ACHN (cell line): Measurements from ENCODE around the gene TEAD1.
A peak's percentile ranks its signal among the peaks of the same experiment; 100 is the strongest.

Experiments
- DNase-seq: peaks from one replicate; pipeline ENCODE4 v3.0.0-alpha.2; 2015
- in situ Hi-C: cut with HindIII; loops from 2 replicates; pipeline ENCODE4 v1.10.0; 2017; ENCODE audit warnings: low sequenced_read_pairs, low pct_ligation_motif_present, low pct_unique_long_range_greater_than_20kb

The TEAD1 gene

DNA sequence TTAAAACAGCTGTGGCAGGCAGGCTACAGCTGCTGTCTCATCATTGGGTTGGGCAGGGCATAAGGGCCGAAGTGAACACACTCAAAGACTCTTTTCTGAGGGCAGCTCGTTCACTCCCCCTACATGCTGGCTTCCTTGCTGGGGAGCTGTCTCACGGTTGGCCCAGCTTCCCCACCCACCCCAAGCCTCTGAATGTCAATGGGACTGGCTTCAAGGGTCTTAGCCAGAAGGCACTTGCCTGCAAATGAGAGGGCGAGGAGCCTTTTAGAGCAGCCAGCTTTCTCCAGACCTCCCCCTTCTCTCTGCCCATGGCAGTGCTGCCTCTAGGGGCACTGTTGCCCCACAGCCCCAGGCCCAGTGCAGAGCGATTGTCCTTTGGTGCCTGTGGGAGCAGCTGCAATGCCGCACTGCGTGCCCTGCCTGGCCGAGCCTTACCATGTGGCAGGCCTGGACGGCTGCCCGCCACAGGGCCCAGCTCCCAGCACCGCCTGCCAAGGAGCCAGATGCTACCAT is 240.2 kb downstream of the TEAD1 start:
- in situ Hi-C loops, result no loop called here

DNA sequence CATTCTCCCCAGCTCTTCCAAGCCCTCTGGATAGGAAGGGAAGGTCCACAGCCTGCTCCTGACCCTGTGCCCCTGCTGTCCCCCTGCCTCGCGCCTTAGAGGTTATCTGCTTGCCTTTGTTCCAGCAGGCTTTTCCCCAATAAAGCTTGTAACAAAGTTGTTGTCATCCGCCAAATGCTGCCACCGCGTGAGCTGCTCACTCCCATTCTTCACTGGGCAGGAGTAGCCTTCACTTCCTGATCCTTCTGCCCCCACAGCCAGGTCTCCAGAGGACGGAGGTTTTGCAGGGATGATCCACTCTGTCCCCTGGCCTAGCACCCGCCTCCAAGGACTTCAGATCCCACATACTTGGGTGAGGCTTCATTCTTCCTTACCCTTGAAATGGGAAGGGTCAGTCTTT is 240.9 kb downstream of the TEAD1 start:
- in situ Hi-C loops, result no loop called here
- DNase-seq, result no peak

More for the DNA sequence above, 240.2 kb downstream of the TEAD1 start:
- DNase-seq, result peak; percentile 29

DNA sequence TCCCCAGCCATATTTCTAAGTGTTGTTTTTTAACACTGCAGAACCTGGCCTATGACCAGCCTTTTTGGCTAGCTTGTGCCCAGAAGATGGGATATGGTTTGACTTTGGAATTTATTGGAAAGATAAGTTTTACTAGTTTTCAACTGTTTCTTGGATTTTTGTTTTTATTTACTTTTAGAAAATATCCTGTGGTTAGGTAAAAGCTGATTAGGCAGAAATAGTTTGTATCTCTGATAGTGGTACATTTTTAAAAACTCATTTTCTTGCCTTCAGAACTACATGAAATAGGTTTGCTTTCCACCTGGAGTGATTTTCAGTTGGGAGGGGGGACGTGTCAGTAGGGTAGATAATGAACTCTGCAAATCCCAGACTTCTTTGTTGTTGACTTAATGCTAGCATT is 243.6 kb downstream of the TEAD1 start:
- DNase-seq, result no peak
- in situ Hi-C loops, result no loop called here

DNA sequence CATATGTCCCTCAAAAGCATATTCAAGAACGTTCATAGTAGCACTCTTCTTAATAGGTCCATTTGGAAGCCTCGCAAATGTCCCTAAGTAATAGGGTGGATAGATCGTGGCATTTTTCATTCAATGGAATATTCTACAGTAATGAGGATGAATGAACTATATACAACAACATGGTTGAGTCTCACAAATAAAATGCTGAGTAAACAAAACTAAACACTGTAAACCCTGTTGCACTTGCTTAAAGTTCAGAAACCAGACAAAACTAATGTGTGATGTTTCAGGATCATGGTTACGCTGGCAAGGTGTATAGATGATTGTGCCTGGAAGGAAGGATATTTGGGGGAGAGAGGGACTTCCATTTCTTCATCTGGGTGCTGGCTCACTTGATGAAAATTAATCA is 244.4 kb downstream of the TEAD1 start:
- DNase-seq, result no peak
- in situ Hi-C loops, result no loop called here

DNA sequence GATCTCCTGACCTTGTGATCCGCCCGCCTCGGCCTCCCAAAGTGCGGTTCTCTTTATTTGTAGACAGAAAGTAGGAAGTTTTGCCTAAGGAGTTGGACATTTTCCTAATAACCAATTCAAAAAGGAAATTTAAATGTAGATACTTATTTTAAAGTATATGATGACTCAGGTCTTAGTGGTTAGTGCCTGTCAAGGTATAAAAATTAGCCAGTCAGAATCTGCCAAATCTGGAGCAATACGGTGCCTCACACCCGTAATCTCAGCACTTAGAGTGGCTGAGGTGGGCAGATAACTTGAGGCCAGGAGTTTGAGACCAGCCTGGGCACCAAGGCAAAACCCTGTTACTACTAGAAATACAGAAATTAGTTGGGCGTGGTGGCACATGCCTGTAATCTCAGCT is 248.2 kb downstream of the TEAD1 start:
- in situ Hi-C loops, result no loop called here
- no peak for DNase-seq

DNA sequence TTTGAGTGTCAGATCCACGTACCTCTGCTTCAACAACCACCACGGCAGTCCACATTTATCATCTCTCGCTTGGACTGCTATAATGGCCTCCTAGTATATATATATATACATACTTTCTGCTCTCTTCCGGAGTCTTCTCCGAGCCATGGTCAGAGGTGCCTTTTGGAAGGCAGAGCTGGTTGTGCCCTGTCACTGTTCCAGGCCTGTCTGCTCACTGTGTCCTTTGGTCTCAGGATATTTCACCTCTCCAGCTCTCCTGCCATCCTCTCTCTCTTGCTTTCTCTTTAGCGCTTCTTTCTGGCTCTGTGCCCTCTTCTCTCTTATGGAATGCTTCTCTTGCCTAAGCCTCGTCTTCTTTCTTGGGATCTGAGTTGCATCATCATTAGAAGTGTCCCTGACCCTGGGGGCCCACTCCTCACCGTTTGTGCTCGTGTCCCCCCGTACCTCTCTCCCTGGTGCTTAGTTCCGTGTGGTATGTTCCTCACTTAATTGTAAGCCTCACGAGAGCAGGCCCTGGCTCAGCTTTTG is 248.8 kb downstream of the TEAD1 start:
- in situ Hi-C loops, result no loop called here
- DNase-seq, result no peak

DNA sequence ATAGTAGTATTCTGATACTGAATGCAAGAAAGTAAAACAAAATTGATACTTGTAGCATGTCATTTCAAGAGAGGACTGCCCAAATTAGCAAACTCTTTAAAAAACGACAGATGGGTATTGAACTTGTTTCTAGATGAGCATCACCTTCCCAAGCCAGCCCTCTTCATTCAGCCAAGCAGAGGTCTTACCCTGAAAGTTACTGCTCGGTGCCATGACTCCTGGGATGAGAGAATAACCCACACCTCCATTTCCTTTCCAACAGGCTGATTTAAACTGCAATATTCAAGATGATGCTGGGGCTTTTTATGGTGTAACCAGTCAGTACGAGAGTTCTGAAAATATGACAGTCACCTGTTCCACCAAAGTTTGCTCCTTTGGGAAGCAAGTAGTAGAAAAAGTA is 250.4 kb downstream of the TEAD1 start:
- in situ Hi-C loops, result no loop called here
- no peak for DNase-seq

DNA sequence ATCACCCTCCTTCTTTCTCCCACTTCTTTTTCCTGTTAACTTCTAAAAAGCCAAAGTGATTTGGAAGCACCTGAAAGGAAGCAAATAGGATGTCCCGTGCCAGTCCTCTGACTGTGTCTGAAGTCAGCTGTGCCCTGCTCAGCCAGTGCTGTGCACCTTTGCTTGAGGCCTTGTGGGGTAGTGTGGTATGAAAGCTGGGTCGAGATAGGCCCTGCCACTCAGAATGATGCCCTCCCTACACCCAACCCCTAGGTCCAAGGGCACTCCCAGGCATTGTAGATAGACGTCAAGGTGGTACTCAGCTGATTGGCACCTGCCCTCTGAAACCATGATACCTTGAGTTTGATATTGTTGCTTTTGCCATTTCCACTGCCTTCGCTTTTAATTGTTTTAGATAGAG is 251.3 kb downstream of the TEAD1 start:
- DNase-seq, result no peak
- in situ Hi-C loops, result no loop called here

DNA sequence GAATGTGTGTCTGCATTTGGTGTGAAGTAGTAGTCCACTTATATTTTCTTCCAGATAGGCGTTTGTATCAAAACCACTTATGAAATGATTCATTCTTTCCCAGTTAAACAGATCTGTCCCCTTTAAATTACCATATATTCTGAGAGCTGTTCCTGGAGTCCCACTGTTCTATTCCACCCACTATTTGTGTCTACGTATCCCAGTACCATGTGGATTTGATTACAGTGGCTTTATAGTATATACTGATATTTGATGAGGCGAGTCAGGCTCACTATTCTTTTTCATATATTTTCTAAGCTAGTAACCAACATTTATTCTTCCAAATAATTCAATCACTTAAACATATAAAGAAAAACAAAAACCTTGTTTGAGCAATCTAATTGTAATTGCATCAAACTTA is 253.0 kb downstream of the TEAD1 start:
- DNase-seq, result no peak
- in situ Hi-C loops, result no loop called here

DNA sequence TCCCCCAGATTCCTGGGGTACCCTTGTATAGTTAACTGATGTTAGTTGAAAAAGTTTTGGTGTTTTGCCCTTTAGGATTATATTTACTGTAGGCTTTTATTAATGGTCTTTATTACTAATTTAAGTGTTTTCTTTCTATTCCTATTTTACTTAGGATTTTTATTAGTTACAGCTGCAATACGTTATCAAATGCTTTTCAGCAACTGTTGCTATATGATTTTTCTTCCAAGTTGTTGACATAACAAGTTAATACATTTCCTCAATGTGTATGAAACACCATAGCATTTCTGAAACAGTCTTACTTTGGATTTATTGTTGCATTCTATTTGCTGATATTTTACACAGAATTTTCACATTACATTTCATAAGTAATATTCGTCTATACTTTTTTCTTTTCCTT is 253.7 kb downstream of the TEAD1 start:
- in situ Hi-C loops, result no loop called here
- no peak for DNase-seq

DNA sequence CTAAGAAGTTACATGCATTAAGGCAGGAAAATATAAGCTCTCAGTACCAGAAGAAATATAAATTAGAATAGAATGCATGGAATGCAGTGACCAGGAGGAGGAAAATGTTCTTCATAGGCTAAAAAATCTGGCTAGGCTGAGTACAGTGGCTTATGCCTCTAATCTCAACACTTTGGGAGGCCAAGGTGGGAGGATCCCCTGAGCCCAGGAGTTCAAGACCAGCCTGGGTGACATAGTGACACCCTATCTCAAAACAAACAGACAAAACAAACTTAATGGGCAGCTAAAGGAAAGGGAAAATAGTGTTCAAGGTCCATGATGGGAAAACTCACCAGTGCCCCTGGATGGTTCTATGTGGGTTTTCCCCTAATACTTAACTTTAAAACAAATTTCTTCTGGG is 256.6 kb downstream of the TEAD1 start:
- DNase-seq, result no peak
- in situ Hi-C loops, result no loop called here

DNA sequence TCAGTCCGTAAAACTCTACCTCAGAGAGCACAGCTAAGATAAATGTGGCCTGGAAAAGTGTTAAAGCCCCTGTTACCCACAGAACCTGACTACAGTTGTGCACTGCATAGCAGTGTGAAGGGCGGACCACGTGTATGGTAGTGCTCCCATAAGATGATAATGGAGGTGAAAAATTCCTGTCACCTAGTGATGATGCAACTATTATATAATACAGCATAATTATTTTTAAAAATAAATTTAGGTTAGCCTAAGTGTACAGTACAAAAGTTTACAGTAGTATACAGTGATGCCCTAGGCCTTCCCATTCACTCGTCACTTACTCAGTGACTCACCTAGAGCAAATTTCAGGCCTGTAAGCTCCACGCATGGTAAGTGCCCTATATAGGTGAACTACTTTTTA is 258.3 kb downstream of the TEAD1 start:
- DNase-seq, result no peak
- in situ Hi-C loops, result no loop called here

DNA sequence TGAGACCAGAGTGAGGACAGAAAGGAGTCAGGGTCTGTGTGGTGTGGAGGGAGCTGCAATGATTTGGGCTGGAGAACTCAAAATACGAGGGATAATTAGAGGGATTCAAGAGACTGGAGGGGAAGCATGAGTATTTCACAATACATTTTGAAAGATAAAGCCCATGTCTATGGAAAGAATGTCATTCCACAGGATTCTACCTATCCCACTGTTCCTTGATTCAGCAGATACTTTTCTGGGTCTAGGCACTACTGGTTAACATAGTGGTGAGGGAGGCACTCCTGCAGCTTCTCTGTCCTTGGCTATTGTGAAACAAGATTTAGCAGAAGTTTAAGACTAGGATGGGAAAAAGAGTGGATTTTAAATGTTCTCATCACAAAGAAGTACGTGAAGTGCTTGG is 262.0 kb downstream of the TEAD1 start:
- DNase-seq, result no peak
- in situ Hi-C loops, result no loop called here

DNA sequence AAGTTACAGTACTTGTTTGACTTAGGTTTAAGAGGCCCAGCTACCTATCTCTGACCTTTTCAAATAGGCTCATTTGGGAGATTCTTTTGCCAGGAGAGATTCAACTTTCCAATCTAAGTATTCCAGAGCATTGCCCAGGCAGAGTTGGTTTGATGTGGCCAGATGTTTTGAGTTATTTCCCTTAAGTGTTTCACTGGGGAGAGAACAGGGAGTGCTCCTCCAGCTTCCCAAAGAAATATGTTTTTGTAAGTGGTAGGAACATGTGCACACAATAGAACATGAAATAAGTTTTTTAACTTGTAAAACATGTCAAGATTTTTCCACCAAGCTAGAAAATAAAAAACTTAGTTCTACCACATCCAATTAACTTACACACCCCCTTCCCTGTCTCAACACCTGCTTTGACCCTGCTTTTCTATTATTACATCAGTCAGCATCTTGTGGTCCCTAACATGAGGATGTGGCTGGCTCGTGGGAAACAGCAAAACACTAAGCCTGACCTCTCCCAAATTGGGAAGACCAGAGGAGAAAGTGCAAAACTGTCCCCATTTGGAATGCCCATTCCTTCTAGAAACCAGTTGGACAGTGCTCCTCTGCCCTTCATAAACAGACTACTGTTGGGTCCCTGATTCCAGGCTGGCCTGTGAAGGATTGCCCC is 264.5 kb downstream of the TEAD1 start:
- in situ Hi-C loops, result no loop called here
- DNase-seq, result no peak

DNA sequence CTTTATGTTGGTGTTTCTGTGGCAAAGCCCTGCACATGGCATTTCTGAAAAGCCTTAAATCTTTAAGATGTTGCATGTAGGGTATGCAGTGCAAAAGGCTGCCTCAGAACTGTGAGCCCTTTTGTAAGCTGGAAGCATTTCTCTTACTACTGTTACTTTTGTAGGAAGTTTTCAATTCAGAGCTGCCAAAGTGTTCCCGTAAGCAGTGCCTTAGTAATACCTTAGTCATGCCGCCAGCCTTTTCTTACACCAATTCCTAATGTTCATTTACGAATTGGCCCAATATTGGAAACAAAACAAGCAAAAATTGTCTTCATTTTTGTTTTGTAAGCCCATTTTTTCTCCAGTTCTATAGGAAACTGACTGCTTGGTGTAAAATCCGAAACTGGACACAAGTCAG is 267.4 kb downstream of the TEAD1 start:
- DNase-seq, result no peak
- in situ Hi-C loops, result no loop called here

DNA sequence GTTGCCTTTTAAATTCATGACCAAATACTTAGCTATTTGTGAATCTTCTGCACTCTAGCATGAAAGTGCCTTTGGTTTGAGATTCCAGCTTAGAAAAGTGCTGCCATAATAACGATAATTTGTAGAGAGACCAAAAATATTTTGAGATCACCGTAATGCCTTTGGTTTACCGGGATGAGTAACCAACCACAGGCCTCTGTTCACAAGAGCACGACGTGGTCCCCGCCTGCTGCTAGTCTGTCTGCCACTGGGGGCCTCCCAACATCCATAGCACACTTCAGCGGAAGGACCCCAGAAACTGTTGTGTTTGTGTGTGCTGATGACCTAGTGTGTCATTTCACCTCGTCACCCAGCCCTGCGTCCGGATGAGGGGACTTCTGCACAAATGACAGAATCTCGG is 267.9 kb downstream of the TEAD1 start:
- peak; percentile 10 for DNase-seq

DNA sequence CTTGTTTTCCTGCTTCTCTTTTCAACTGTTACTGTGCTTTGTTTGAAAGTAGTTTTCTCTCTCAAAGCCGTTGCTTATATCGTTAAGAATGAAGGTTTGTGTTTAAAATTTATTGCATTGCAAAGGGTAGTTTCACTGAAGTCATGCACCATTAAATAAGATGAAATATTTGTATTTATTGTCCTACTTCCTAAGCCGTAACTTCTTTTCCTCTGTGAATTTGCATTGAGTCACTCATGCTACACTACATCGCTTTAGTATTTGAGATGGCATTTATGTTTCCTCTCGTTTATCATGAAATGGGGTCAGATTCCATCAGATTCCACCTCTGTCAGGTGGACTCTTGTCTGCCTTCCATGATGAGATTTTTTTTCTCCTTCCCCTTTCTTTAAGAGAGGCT is 269.1 kb downstream of the TEAD1 start:
- in situ Hi-C loops, result no loop called here

More for the DNA sequence above, 267.9 kb downstream of the TEAD1 start:
- in situ Hi-C loops, result no loop called here

DNA sequence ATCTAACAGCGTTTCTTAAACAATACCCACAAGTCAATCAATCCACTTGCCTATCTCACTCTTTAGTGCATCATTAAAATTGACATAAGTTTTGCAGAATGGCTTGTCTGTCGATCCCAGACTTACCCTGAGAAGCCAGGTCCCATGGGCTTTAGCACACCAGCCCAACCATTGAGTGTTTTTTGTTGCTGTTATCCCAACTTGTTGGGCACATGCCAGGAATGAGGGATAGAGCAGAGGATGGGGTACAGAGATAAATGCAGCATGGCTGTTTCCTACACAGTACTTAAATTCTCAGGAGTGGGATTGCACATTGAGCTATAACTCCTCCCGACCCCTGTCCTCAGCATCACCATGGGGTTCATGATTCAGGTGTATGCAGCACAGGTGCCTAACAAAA is 270.7 kb downstream of the TEAD1 start:
- in situ Hi-C loops, result no loop called here
- no peak for DNase-seq

More for the DNA sequence above, 269.1 kb downstream of the TEAD1 start:
- no peak for DNase-seq

DNA sequence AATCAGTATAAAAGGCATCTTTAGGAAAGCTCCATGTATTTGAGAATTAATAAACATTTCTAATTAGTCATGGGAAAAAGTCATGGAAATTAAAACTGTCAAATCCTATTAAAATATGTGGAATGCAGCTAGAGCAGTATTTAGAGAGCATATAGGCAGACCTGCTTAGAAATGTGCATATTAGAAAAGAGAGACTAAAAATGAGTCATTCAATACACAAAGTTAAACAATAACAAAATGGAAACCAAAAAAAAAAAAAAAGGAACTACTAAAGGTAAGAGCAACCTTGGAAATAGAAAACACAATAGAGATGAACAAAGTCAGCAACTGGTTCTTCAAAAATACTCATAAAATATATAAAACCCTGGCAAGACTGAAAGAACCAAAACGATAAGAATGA is 275.2 kb downstream of the TEAD1 start:
- peak; percentile 54 for DNase-seq
- in situ Hi-C loops, result no loop called here

DNA sequence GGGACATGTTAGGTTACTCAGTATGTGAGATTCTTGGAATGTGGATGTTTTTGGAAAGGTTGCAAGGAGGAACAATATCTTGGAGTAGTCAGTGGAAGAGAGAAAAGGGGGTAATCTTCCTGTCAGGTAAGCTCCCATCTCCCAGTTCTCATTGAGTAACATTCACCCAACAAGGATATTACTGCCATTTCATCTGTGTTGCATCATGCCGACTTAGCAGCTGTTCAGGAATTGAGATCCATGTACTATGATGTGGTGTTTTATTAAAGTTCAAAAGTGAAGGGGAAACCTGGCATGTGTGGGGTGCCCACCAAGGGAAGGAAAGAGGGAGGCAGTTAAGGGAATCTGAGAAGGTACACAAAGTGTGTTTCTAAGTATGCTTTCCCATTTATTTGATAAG is 276.4 kb downstream of the TEAD1 start:
- in situ Hi-C loops, result no loop called here

More for the DNA sequence above, 276.4 kb downstream of the TEAD1 start:
- peak; percentile 14 for DNase-seq
